GM12878 (cell line): ENCODE results near the gene ARHGAP15. TPM values are rescaled to one million over a fixed set of nuclear protein-coding genes. Genes with fewer than 3 reads are reported as not detected.

Experiments
- ATAC-seq: fragments of 200-7000 bp; cut with Tn5 transposase; 3 replicates; pipeline ENCODE4 v1.9.1; 2020; ENCODE audit warnings: mild to moderate bottlenecking, moderate library complexity
- BruUV-seq: library from RNA; stranded (reverse); fragments of 400-500 nt; replicated peaks from 2 replicates; lab custom pipeline; 2021; lab: Mats Ljungman, UMichigan
- CTCF ChIA-PET: fragments of 300-600 bp; sonication (Branson Sonifier 250); formaldehyde crosslinking; extraction: SDS; loops from one replicate; lab custom pipeline; 2021; ENCODE audit warnings: inconsistent platforms; lab: Yijun Ruan, JAX
- POLR2A ChIA-PET: fragments of 350-600 bp; formaldehyde crosslinking; extraction: SDS; loops from one replicate; lab custom pipeline; 2021; ENCODE audit warnings: inconsistent platforms; lab: Charles Lee
- RAD21 ChIA-PET: fragments of 300-600 bp; sonication (Branson Sonifier 250); formaldehyde crosslinking; loops from one replicate; lab custom pipeline; 2023; ENCODE audit warnings: antibody characterized with exemption; ENCODE audit not compliant: unreplicated experiment; lab: Charles Lee
- SMC1A ChIA-PET: fragments of 300-600 bp; sonication (Branson Sonifier 250); formaldehyde crosslinking; loops from one replicate; lab custom pipeline; 2023; ENCODE audit not compliant: unreplicated experiment, uncharacterized antibody; lab: Charles Lee
- DNase-seq: peaks from one replicate; pipeline ENCODE4 v3.0.0-alpha.2; 2011; ENCODE audit warnings: low read depth, low spot score
- FAIRE-seq: peaks from 3 replicates; lab custom pipeline; 2011; peaks lifted over from hg19 to GRCh38; lab: Jason Lieb, UNC
- H2AFZ ChIP-seq: 2 replicates; pipeline ENCODE4 v1.6.0; 2011; ENCODE audit warnings: low read depth, low read length, control low read depth; ENCODE audit not compliant: control insufficient read depth
- H3K27ac ChIP-seq: 2 replicates; pipeline ENCODE4 v1.5.1; 2011; ENCODE audit warnings: control low read depth; ENCODE audit not compliant: control insufficient read depth, insufficient read depth
- H3K27me3 ChIP-seq, 2 experiments: replicated peaks in 1 of 2; 2 replicates each; pipeline versions ENCODE4 v1.6.0 to v1.6.1; 2011; ENCODE audit warnings: low read length in 1 of 2; ENCODE audit not compliant: control insufficient read depth in 2 of 2, insufficient read depth in 2 of 2
- H3K36me3 ChIP-seq, 2 experiments: 2 replicates each; pipeline ENCODE4 v1.5.1; 2011; ENCODE audit warnings: low read length in 1 of 2; ENCODE audit not compliant: control insufficient read depth in 2 of 2, insufficient read depth in 2 of 2
- H3K4me1 ChIP-seq: 2 replicates; pipeline ENCODE4 v1.6.1; 2011; ENCODE audit warnings: mild to moderate bottlenecking, low read length, moderate library complexity, mixed read lengths; ENCODE audit not compliant: control insufficient read depth, insufficient read depth
- H3K4me2 ChIP-seq: 2 replicates; pipeline ENCODE4 v1.6.0; 2011; ENCODE audit warnings: control low read depth; ENCODE audit not compliant: control insufficient read depth, insufficient read depth
- H3K4me3 ChIP-seq: fragments of 200-600 bp; sonication (generic); 2 replicates; pipeline ENCODE4 v1.5.1; 2016
- H3K79me2 ChIP-seq: 2 replicates; pipeline ENCODE4 v1.6.0; 2011; ENCODE audit warnings: low read length; ENCODE audit not compliant: control insufficient read depth, insufficient read depth
- H3K9ac ChIP-seq: 2 replicates; pipeline ENCODE4 v1.8.0; 2011; ENCODE audit warnings: low read length, control low read depth, mixed read lengths; ENCODE audit not compliant: control insufficient read depth, insufficient read depth
- H3K9me3 ChIP-seq: replicated peaks from 3 replicates; pipeline ENCODE4 v1.5.1; 2011; ENCODE audit warnings: mild to moderate bottlenecking, low read length; ENCODE audit not compliant: control insufficient read depth, insufficient read depth
- H4K20me1 ChIP-seq: 2 replicates; pipeline ENCODE4 v1.6.0; 2011; ENCODE audit not compliant: control insufficient read depth, insufficient read depth
- EZH2 ChIP-seq: IDR thresholded peaks from 2 replicates; pipeline ENCODE4 v1.6.1; 2012; ENCODE audit warnings: low read depth, mild to moderate bottlenecking, control low read depth, inconsistent platforms, low read length, borderline replicate concordance; ENCODE audit not compliant: control insufficient read depth
- HDAC2 ChIP-seq: fragments of 200-600 bp; sonication (generic); IDR thresholded peaks from 2 replicates; pipeline ENCODE4 v1.6.1; 2017
- MYC ChIP-seq: IDR thresholded peaks from 2 replicates; pipeline ENCODE4 v1.6.1; 2011; ENCODE audit warnings: mild to moderate bottlenecking, low read length, moderate library complexity, inconsistent platforms; ENCODE audit not compliant: insufficient read depth, insufficient replicate concordance, insufficient read length, severe bottlenecking
- RAD21 ChIP-seq: IDR thresholded peaks from 2 replicates; pipeline ENCODE4 v1.6.1; 2011; ENCODE audit warnings: mild to moderate bottlenecking, low read depth, low read length, moderate library complexity; ENCODE audit not compliant: insufficient read depth
- RUNX3 ChIP-seq: IDR thresholded peaks from 2 replicates; pipeline ENCODE4 v1.6.1; 2012; ENCODE audit warnings: low read length, inconsistent platforms
- SIX5 ChIP-seq: IDR thresholded peaks from 2 replicates; pipeline ENCODE4 v1.6.1; 2011; ENCODE audit warnings: mild to moderate bottlenecking, low read depth, low read length, moderate library complexity; ENCODE audit not compliant: severe bottlenecking
- SMC3 ChIP-seq: IDR thresholded peaks from 2 replicates; pipeline ENCODE4 v1.6.1; 2011; ENCODE audit warnings: low read length, improper control_type of control experiment, borderline replicate concordance
- SPI1 ChIP-seq: IDR thresholded peaks from 2 replicates; pipeline ENCODE4 v1.6.1; 2011; ENCODE audit warnings: low read depth, mild to moderate bottlenecking, low read length, moderate library complexity, borderline replicate concordance; ENCODE audit not compliant: insufficient read depth
- YBX1 ChIP-seq: fragments of 450-650 bp; IDR thresholded peaks from 2 replicates; pipeline ENCODE4 v1.6.1; 2016; ENCODE audit warnings: antibody characterized with exemption
- WGBS: methylation state at CpG from one replicate; pipeline ENCODE4 v1.1.6; 2016; ENCODE audit warnings: low lambda C conversion rate; ENCODE audit not compliant: insufficient replicate concordance, insufficient coverage; ENCODE audit errors: missing lambda C conversion rate; 5-methylcytosine and 5-hydroxymethylcytosine counted together
- in situ Hi-C: fragments of 300-500 bp; cut with MboI; formaldehyde crosslinking; loops from 9 replicates; pipeline ENCODE4 v1.14.3; 2018; ENCODE audit warnings: mixed read lengths
- intact Hi-C: fragments of 100-400 bp; cut with micrococcal nuclease; formaldehyde crosslinking; loops from one replicate; pipeline ENCODE4 v1.14.2; 2022; ENCODE audit not compliant: unreplicated experiment
- polyA plus RNA-seq, 11 experiments: library from polyadenylated mRNA; depleted of rRNA in 4 of 11; unstranded in 6 of 11; stranded (reverse) in 5 of 11; fragments of >200 nt; fragmentation: Nextera tagmentation in 4 of 11; fragmentation: Illumina TruSeq in 1 of 11; extraction: Ambion mirVana in 4 of 11; extraction: Trizol in 1 of 11; gene quantifications; 1 replicate in 1 of 11; 2 replicates in 10 of 11; pipeline versions ENCODE4 v1.2.1 to v1.2.3, GENCODE V29; 2011 to 2016; ENCODE audit warnings: inconsistent platforms in 2 of 11, missing spikeins in 2 of 11, low read depth in 1 of 11
- total RNA-seq, 4 experiments: library from RNA; depleted of rRNA in 3 of 4; stranded (reverse); fragments of >200 nt in 3 of 4; fragmentation: Illumina TruSeq in 1 of 4; extraction: Trizol in 1 of 4; gene quantifications; 2 replicates each; pipeline versions ENCODE4 v1.2.1 to v1.2.3, GENCODE V29; 2013 to 2021
- TF ChIP-seq, protein P1 (sequence below): fragments of 450-650 bp; IDR thresholded peaks from 2 replicates; pipeline ENCODE4 v1.6.1; 2017; ENCODE audit warnings: mild to moderate bottlenecking, moderate library complexity
- TF ChIP-seq, protein P2 (sequence below), 3 experiments: IDR thresholded peaks in 2 of 3; conservative IDR thresholded peaks in 1 of 3; 2 replicates each; pipeline ENCODE4 v1.5.1; 2011; ENCODE audit warnings: low read depth in 3 of 3, low read length in 3 of 3, mild to moderate bottlenecking in 3 of 3, control low read depth in 2 of 3, moderate library complexity in 2 of 3, inconsistent platforms in 1 of 3, mixed read lengths in 1 of 3; ENCODE audit not compliant: control insufficient read depth in 2 of 3, insufficient read depth in 1 of 3; ENCODE audit errors: extremely low read depth in 1 of 3

The ARHGAP15 gene
- total and polyA plus RNA-seq, 10 of the 15 experiments (the other 5 are each of a cell fraction or from before 2014, with no cell fraction given): 38.0 to 92.6 (median 66.7) TPM

DNA sequence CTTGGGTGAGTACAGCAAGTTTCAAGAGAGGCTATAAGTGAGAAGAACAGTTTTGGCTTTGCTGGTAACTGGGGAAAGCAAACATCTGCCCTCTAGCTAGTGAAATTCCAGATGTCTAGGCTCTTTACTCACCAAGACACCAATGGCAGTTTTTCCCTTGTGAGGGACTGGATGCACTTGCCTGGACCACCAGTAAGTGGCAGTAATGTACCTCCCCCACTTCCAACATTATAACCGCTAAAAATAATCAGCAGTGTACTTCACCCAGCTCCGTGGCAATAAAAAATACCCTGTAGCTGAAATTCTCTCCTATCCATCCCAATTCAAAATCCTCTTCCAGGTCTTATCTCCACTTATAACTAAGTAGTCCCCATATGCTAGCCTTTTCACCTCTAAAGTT is 383.9 kb downstream of the ARHGAP15 start:
- peak; percentile 89 for ATAC-seq
- no peak overlapping the region for H3K9ac ChIP-seq

More for the DNA sequence above, 383.9 kb downstream of the ARHGAP15 start:
- H3K27me3 ChIP-seq: no peaks in the 10 kb centered on the region
- no peak overlapping the region for H3K4me3 ChIP-seq
- SMC1A ChIA-PET: interaction anchor here (0.6 to 1.0 kb wide), 2 partner anchors 63 to 167 kb away, joined by 3 read pairs; no protein-coding TSS in a partner anchor
- 0 out of 2 replicates have a peak, but pooled peaks have one; percentile 24 for TF ChIP-seq RUNX3
- no peak for TF ChIP-seq YBX1
- TF ChIP-seq RAD21: peak; percentile 77
- TF ChIP-seq, protein P1, sequence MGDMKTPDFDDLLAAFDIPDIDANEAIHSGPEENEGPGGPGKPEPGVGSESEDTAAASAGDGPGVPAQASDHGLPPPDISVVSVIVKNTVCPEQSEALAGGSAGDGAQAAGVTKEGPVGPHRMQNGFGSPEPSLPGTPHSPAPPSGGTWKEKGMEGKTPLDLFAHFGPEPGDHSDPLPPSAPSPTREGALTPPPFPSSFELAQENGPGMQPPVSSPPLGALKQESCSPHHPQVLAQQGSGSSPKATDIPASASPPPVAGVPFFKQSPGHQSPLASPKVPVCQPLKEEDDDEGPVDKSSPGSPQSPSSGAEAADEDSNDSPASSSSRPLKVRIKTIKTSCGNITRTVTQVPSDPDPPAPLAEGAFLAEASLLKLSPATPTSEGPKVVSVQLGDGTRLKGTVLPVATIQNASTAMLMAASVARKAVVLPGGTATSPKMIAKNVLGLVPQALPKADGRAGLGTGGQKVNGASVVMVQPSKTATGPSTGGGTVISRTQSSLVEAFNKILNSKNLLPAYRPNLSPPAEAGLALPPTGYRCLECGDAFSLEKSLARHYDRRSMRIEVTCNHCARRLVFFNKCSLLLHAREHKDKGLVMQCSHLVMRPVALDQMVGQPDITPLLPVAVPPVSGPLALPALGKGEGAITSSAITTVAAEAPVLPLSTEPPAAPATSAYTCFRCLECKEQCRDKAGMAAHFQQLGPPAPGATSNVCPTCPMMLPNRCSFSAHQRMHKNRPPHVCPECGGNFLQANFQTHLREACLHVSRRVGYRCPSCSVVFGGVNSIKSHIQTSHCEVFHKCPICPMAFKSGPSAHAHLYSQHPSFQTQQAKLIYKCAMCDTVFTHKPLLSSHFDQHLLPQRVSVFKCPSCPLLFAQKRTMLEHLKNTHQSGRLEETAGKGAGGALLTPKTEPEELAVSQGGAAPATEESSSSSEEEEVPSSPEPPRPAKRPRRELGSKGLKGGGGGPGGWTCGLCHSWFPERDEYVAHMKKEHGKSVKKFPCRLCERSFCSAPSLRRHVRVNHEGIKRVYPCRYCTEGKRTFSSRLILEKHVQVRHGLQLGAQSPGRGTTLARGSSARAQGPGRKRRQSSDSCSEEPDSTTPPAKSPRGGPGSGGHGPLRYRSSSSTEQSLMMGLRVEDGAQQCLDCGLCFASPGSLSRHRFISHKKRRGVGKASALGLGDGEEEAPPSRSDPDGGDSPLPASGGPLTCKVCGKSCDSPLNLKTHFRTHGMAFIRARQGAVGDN: no peak
- no peak for TF ChIP-seq EZH2
- peak; percentile 48; the same call in 1 of the 2 replicates for TF ChIP-seq SMC3
- no peak for TF ChIP-seq MYC
- no peak for TF ChIP-seq SIX5
- TF ChIP-seq HDAC2: no peak
- TF ChIP-seq SPI1: no peak
- TF ChIP-seq, protein P2, sequence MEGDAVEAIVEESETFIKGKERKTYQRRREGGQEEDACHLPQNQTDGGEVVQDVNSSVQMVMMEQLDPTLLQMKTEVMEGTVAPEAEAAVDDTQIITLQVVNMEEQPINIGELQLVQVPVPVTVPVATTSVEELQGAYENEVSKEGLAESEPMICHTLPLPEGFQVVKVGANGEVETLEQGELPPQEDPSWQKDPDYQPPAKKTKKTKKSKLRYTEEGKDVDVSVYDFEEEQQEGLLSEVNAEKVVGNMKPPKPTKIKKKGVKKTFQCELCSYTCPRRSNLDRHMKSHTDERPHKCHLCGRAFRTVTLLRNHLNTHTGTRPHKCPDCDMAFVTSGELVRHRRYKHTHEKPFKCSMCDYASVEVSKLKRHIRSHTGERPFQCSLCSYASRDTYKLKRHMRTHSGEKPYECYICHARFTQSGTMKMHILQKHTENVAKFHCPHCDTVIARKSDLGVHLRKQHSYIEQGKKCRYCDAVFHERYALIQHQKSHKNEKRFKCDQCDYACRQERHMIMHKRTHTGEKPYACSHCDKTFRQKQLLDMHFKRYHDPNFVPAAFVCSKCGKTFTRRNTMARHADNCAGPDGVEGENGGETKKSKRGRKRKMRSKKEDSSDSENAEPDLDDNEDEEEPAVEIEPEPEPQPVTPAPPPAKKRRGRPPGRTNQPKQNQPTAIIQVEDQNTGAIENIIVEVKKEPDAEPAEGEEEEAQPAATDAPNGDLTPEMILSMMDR (IDR thresholded peaks at IDR 0.05 in 2 of 3, conservative IDR thresholded peaks at IDR 0.05 in 1 of 3; ENCODE audit: control insufficient read depth in 2 of 3, extremely low read depth in 1 of 3, insufficient read depth in 1 of 3, low read depth in 3 of 3, low read length in 3 of 3): peak; percentile 63 to 68 (median 64)
- TF ChIP-seq, all 136 proteins: peak for 4
- intact Hi-C loops: no loop called here
- H3K27ac ChIP-seq: no peak overlapping the region
- DNase-seq (peak; percentile 5), FAIRE-seq (no peak)
- ChIA-PET CTCF (interaction anchor here (0.7 to 1.7 kb wide), 8 partner anchors 10 to 323 kb away, joined by 3 to 5 read pairs (median 4); no protein-coding TSS in a partner anchor), POLR2A (no interaction called here), RAD21 (no interaction called here)
- H3K4me1 ChIP-seq: no peaks in the 10 kb centered on the region
- H3K36me3 ChIP-seq: peaks cover 0 to 2% of the 10 kb centered on the region in 2 experiments; a peak in 1 of 4 replicates
- BruUV-seq: no TSS peak
- H2AFZ ChIP-seq: no peak overlapping the region
- no peaks in the 10 kb centered on the region for H3K9me3 ChIP-seq
- 17% methylated on average over 2 of the region's 2 CpGs for WGBS
- H3K4me2 ChIP-seq: no peak overlapping the region
- in situ Hi-C loops: no loop called here
- H3K79me2 ChIP-seq: no peaks in the 10 kb centered on the region
- H4K20me1 ChIP-seq: no peaks in the 10 kb centered on the region
